Heart left ventricle (tissue), 16 donors: ENCODE measurements around the gene ANKRD11. TPM values are rescaled to one million over a fixed set of nuclear protein-coding genes. Genes with fewer than 3 reads are reported as not detected.

Source experiments
- ATAC-seq, 4 donors: fragments of 200-7000 bp; cut with Tn5 transposase; one replicate each; pipeline ENCODE4 v1.9.1; 2020 to 2022; ENCODE audit warnings: moderate library complexity in 4 of 4, mild to moderate bottlenecking in 3 of 4, moderate number of reproducible peaks in 1 of 4
- DNase-seq, 5 donors: peaks; one replicate each; pipeline ENCODE4 v3.0.0-alpha.2; 2020
- H3K27ac ChIP-seq, 12 donors: fragments of 200-600 bp; sonication (generic) in 4 of 12; one replicate each; pipeline versions ENCODE4 v1.5.0 to v1.8.0; 2016 to 2022; ENCODE audit warnings: mild to moderate bottlenecking in 2 of 12
- H3K27me3 ChIP-seq, 9 donors: fragments of 200-600 bp; sonication (generic) in 2 of 9; one replicate each; pipeline versions ENCODE4 v1.5.1 to v1.8.0; 2016 to 2022; ENCODE audit warnings: mild to moderate bottlenecking in 3 of 9
- H3K36me3 ChIP-seq, 9 donors: fragments of 200-600 bp; sonication (generic) in 2 of 9; one replicate each; pipeline versions ENCODE4 v1.5.0 to v1.8.0; 2018 to 2022; ENCODE audit warnings: mild to moderate bottlenecking in 2 of 9
- H3K4me1 ChIP-seq, 12 donors: fragments of 200-600 bp; sonication (generic) in 4 of 12; one replicate each; pipeline versions ENCODE4 v1.5.0 to v1.8.0; 2016 to 2022; ENCODE audit warnings: mild to moderate bottlenecking in 3 of 12
- H3K4me3 ChIP-seq, 12 donors: fragments of 200-600 bp; sonication (generic) in 4 of 12; one replicate each; pipeline versions ENCODE4 v1.5.0 to v1.8.0; 2017 to 2022; ENCODE audit warnings: mild to moderate bottlenecking in 9 of 12, moderate library complexity in 4 of 12
- H3K9me3 ChIP-seq, 12 donors: fragments of 200-600 bp; sonication (generic) in 4 of 12; one replicate each; pipeline versions ENCODE4 v1.5.0 to v1.8.0; 2016 to 2022; ENCODE audit warnings: mild to moderate bottlenecking in 1 of 12
- POLR2A ChIP-seq, 2 donors: fragments of 450-650 bp; IDR thresholded peaks; one replicate each; pipeline ENCODE4 v1.6.1; 2017; ENCODE audit warnings: antibody characterized with exemption in 2 of 2, mild to moderate bottlenecking in 2 of 2, moderate library complexity in 2 of 2
- WGBS, 4 donors: extraction: QIAGEN DNeasy Blood & Tissue Kit in 2 of 4; methylation state at CpG; one replicate each; pipeline versions ENCODE4 v1.1.5 to v1.1.7; 2013 to 2018; 5-methylcytosine and 5-hydroxymethylcytosine counted together
- intact Hi-C, 10 donors: fragments of 100-400 bp; cut with DNase I; formaldehyde crosslinking; loops; one replicate each; pipeline versions ENCODE4 v1.11.1 to v1.14.2; 2022
- polyA plus RNA-seq, 2 donors: library from polyadenylated mRNA; stranded (reverse); fragments of 200-250 nt; gene quantifications; one replicate each; pipeline ENCODE4 v1.2.3, GENCODE V29; 2013
- total RNA-seq, 9 donors: library from RNA; depleted of rRNA in 2 of 9; stranded (reverse); fragments of >200 nt in 2 of 9; fragmentation: NEBNext Ultra II Directional in 3 of 9; extraction: Animal tissue kit (Norgen Biotek cat#: 25700) in 3 of 9; gene quantifications; one replicate each; pipeline versions ENCODE4 v1.1.0 to v1.2.4, GENCODE V29; 2016 to 2023
- TF ChIP-seq, protein P1 (sequence below), 12 donors: fragments of 200-600 bp; sonication (generic) in 4 of 12; IDR thresholded peaks; one replicate each; pipeline versions ENCODE4 v1.5.0 to v1.8.0; 2018 to 2022; ENCODE audit warnings: antibody characterized with exemption in 12 of 12, mild to moderate bottlenecking in 5 of 12
- donor health status: ischemic (EF 13 %, LVEDD 7.1; RV severe dilation, severe dysfunction).
- donor health status: healthy with polysubstance abuse.
- donor health status: DM: no; HTN: yes; CAD: no.
- donor health status: DM: no; HTN: no; CAD: no.
- donor health status: ischemic (EF 25% LVEDD 6.9; RV normal size, moderate dysfunction).
- donor health status: ischemic (EF 25% LVEDD 5.7; RV mildly dilated, moderate dysfunction).
- donor health status: healthy.
- donor health status: DM: yes; HTN: yes; CAD: no.
- donor health status: ischemic (EF 35%, LVEDD 5.7; RV mildly dilated, moderate dysfunction).
- donor health status: nonischemic (EF 11% LVEDD 7.7; RV severe dilation, severe dysfunction).
- donor health status: DM: yes; HTN: yes; CAD: no.
- donor health status: PGD.
- donor health status: ischemic (EF 29% LVEDD 5.4; RV normal size, mild dysfunction).
- donor health status: nonischemic (EF 23%, LVEDD 6.1; RV moderate dilation, normal function).

Gene ANKRD11
- total and polyA plus RNA-seq, 11 donors: 53.6 to 123 (median 67.7) TPM

DNA sequence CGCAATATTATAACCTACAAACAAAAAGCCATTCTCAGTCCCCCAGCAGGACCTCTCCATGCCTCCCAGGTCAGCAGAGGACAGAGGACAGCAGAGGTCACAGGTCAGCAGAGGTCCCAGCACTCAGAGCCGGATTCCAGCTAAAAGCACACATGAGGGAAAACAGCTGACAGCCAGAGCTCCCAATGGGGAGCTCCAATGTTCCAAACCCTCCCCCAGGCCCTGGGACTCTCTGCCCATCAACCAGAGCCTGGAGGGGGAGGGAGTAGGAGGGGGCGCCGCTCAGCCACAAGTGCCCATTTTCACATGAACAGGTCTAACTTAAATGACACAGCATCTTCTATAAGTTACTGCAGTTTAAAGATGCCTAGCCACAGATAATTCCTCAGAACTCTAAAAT is 77.5 kb downstream of the ANKRD11 start:
- no peak overlapping the region for H3K27ac ChIP-seq
- 34 to 55% (median 43%) methylated on average over 4 of the region's 4 CpGs for WGBS, 4 donors
- ATAC-seq (peak in 2 of 4 donors; percentile 10 to 17), DNase-seq (peak in 4 of 5 donors; percentile 50 to 67 (median 60))
- H3K36me3 ChIP-seq: peaks cover 0 to 4% (median 0%) of the 10 kb centered on the region in 9 donors
- no peaks in the 10 kb centered on the region for H3K27me3 ChIP-seq
- H3K4me3 ChIP-seq: no peak overlapping the region
- no peaks in the 10 kb centered on the region for H3K9me3 ChIP-seq
- H3K4me1 ChIP-seq: peaks cover 15 to 92% (median 80%) of the 10 kb centered on the region in 12 donors
- intact Hi-C loops: loop anchor here in 1 of 10 donors (10.0 kb wide), 1 partner anchor 72 kb away; no protein-coding TSS in a partner anchor
- TF ChIP-seq, protein P1, sequence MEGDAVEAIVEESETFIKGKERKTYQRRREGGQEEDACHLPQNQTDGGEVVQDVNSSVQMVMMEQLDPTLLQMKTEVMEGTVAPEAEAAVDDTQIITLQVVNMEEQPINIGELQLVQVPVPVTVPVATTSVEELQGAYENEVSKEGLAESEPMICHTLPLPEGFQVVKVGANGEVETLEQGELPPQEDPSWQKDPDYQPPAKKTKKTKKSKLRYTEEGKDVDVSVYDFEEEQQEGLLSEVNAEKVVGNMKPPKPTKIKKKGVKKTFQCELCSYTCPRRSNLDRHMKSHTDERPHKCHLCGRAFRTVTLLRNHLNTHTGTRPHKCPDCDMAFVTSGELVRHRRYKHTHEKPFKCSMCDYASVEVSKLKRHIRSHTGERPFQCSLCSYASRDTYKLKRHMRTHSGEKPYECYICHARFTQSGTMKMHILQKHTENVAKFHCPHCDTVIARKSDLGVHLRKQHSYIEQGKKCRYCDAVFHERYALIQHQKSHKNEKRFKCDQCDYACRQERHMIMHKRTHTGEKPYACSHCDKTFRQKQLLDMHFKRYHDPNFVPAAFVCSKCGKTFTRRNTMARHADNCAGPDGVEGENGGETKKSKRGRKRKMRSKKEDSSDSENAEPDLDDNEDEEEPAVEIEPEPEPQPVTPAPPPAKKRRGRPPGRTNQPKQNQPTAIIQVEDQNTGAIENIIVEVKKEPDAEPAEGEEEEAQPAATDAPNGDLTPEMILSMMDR (IDR thresholded peaks at IDR 0.05): no peak
- TF ChIP-seq POLR2A (IDR thresholded peaks at IDR 0.05): no peak

DNA sequence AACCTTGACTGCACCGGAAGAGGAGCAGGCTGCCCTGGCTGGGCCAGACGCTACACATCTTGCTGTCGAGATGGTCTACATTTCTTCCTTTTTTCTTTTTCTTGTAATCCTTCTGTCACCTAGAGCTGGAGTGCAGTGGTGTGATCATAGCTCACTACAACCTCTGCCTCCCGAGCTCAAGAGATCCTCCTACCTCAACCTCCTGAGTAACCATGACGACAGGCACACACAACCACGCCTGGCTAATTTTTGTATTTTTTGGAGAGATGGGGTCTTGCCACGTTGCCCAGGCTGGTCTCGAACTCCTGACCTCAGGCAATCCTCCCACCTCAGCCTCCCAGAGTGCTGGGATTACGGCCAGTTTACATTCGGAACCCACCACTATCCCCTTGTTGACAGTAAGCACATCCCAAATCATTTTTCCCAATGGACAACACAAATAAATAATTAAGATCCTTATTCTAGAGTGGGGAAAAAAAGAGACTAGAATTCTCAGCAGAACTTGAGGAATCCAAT is 79.0 kb downstream of the ANKRD11 start:
- Histone ChIP-seq H3K36me3 (peaks cover 0 to 2% (median 0%) of the 10 kb centered on the region in 9 donors), H3K9me3 (no peaks in the 10 kb centered on the region), H3K27me3 (no peaks in the 10 kb centered on the region), H3K4me1 (peaks cover 20 to 94% (median 82%) of the 10 kb centered on the region in 12 donors), H3K27ac (peak overlapping the region in 2 of 12 donors; percentile 35 to 49), H3K4me3 (no peak overlapping the region)
- ATAC-seq: peak in 1 of 4 donors; percentile 3
- 71 to 76% (median 74%) methylated on average over 10 of the region's 10 CpGs for WGBS, 4 donors
- intact Hi-C loops: loop anchor here in 1 of 10 donors (10.0 kb wide), 1 partner anchor 73 kb away; no protein-coding TSS in a partner anchor
- TF ChIP-seq POLR2A (IDR thresholded peaks at IDR 0.05): no peak
- TF ChIP-seq, protein P1 (IDR thresholded peaks at IDR 0.05): no peak
- peak in 1 of 5 donors; percentile 4 for DNase-seq

GRCh38 chr16:89410794-89411309 is 79.5 kb downstream of the ANKRD11 start:
- TF ChIP-seq POLR2A (IDR thresholded peaks at IDR 0.05): no peak
- TF ChIP-seq, protein P1 (IDR thresholded peaks at IDR 0.05): peak in 3 of 12 donors; percentile 12 to 33 (median 18)
- peak; percentile 55 to 75 (median 65) for DNase-seq
- Histone ChIP-seq H3K4me3 (no peak overlapping the region), H3K27ac (peak overlapping the region in 4 of 12 donors; percentile 5 to 49 (median 38)), H3K36me3 (no peaks in the 10 kb centered on the region), H3K27me3 (no peaks in the 10 kb centered on the region), H3K4me1 (peaks cover 20 to 94% (median 84%) of the 10 kb centered on the region in 12 donors), H3K9me3 (no peaks in the 10 kb centered on the region)
- ATAC-seq: peak; percentile 71 to 83 (median 78)
- intact Hi-C loops: loop anchor here in 1 of 10 donors (10.0 kb wide), 1 partner anchor 74 kb away; no protein-coding TSS in a partner anchor
- WGBS, 4 donors: 22 to 34% (median 24%) methylated on average over 8 to 11 of the region's 11 CpGs

- Histone ChIP-seq H3K9me3 (no peaks in the 10 kb centered on the region), H3K4me1 (peaks cover 20 to 94% (median 86%) of the 10 kb centered on the region in 12 donors), H3K27ac (peak overlapping the region in 5 of 12 donors; percentile 5 to 42 (median 21)), H3K27me3 (no peaks in the 10 kb centered on the region), H3K4me3 (no peak overlapping the region), H3K36me3 (no peaks in the 10 kb centered on the region)
- TF ChIP-seq, protein P1 (IDR thresholded peaks at IDR 0.05): no peak
- no peak for TF ChIP-seq POLR2A (IDR thresholded peaks at IDR 0.05)
- DNase-seq (no peak), ATAC-seq (no peak)
- WGBS, 4 donors: 33 to 52% (median 45%) methylated on average over 6 of the region's 6 CpGs
- intact Hi-C loops: loop anchor here in 1 of 10 donors (10.0 kb wide), 1 partner anchor 74 kb away; no protein-coding TSS in a partner anchor
Measured at GRCh38 chr16:89410322-89410721, 80.0 kb downstream of the ANKRD11 start.
